ENCODE results near the gene SH3BP4.
A peak's percentile ranks its signal among the peaks of the same experiment; 100 is the strongest.
"Not testable (repeated sequence)": the region's sequence is repeated elsewhere in the genome, so short reads cannot be mapped to it uniquely, and the experiment has no call there.

SH3BP4 gene

GRCh38 chr2:235054475-235054874 is 102.7 kb downstream of the SH3BP4 start:
- DNase-seq: no peak

DNA sequence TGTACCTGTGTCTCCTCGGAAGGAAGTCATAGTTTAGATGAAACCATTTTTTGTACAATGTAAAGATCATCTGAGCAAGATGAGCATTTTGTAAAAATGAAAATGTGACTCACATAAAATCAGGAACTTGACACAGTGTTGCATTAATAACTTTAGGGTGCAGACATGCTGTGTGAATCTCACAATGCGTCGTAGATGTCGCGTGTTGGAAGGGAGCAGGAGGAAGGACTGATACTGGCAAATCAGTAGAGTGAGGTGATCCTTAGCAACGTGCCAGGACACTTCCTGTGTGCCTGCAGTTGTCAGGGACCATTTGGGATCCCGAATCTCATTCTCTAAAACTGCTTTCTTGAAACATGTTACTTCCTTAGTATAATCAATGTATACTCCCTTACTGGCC is 103.1 kb downstream of the SH3BP4 start:
- no peak for DNase-seq

DNA sequence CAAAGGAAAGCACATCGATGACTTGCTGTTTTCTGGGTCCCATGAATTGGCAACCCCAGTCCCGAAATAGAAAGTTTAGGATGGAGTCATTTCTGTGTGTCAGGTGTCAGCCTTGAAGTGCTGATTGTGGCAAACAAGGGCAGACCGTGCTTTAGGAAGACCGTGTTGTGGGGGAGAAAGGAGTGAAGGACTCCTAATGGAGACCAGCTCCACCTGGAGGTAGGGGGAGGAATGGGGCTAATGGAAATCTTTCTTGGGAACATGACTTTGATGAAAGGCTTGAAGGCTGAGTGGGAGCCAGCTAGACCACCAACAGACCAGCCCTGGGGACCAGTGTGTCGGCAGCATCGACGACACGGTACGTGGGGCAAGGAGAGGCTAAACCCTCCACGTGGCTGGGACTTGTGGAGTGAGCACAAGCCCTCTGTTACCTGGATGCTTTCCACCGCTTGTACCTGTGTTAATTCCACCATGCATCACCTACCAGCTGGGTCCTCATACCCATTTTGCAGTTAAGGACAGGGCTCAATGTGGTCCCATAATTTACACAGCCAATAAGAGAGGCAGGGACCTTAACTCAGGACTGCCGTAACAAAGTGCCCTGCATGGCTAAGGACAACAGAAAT is 104.2 kb downstream of the SH3BP4 start:
- DNase-seq: peak in 4 of 56 donors; percentile 23 to 33 (median 24)

DNA sequence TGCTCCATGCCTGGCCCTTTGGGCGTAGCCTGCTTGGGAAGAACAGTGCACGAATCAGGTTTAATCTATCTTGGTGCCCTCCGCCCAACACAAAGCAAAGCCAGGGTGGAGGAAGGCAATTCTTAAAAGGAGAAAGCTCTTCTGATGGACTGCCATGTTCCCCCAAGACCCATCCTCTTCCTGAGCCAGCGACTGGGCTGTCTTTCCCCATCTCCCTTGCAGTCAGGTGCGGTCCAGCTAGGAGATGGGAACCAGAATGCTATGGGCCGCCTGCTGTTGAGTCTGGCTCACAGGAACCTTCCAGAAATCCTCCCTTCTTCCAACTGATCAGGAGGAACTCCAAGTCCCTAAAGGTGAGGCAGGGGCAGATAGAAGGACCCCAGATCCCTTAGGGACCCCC is 105.0 kb downstream of the SH3BP4 start:
- DNase-seq: no peak

DNA sequence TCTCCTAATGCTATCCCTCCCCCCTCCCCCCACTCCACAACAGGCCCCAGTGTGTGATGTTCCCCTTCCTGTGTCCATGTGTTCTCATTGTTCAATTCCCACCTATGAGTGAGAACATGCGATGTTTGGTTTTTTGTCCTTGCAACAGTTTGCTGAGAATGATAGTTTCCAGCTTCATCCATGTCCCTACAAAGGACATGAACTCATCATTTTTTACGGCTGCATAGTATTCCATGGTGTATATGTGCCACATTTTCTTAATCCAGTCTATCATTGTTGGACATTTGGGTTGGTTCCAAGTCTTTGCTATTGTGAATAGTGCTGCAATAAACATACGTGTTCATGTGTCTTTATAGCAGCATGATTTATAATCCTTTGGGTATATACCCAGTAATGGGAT is 105.8 kb downstream of the SH3BP4 start:
- DNase-seq: not testable (repeated sequence)

DNA sequence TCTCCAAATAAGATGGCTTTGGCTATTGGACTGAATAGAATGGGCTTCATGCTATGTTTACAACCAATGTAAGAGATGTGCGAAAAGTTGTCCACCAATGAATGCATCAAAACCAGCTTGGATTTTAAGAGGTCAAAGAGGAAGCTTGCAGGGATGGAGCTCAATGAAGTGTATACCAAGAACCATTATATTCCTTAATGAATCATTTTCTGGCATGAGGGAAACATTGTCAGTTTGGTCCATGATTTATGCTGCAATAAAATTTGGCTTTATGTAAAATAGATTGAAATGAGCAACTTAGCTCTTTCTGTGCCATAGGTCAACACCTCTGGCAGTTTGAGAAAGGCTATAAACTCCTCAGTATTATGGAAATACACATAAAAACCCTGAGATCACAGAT is 107.3 kb downstream of the SH3BP4 start:
- no peak for DNase-seq

- DNase-seq: no peak
Observed at GRCh38 chr2:235061656-235062055, 109.8 kb downstream of the SH3BP4 start.

DNA sequence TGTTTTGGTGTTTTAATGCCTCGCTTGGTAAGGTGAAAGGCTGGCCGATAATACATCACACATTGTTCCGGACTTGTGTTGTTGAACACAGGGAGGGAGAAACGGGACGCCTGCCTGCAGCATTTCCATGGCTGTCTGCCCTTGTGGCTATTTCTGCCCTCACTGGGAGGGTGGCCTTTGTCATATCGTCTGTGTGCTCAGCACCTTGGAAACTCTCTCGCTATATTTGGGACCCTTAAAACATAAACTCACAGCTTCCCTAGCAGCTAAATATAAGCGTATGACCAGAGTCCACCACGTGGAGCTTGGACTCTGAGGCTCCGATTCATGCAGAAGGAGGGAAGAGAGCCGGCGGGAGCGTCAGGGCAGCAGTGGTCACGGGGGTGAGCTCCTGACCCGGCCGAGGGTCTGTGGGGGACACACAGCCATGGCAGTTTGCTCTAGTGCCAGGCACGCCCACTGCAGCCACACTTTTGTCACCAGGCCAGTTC is 111.7 kb downstream of the SH3BP4 start:
- DNase-seq: no peak

GRCh38 chr2:235064976-235065375 is 113.2 kb downstream of the SH3BP4 start:
- DNase-seq: peak in 1 of 56 donors; percentile 20

DNA sequence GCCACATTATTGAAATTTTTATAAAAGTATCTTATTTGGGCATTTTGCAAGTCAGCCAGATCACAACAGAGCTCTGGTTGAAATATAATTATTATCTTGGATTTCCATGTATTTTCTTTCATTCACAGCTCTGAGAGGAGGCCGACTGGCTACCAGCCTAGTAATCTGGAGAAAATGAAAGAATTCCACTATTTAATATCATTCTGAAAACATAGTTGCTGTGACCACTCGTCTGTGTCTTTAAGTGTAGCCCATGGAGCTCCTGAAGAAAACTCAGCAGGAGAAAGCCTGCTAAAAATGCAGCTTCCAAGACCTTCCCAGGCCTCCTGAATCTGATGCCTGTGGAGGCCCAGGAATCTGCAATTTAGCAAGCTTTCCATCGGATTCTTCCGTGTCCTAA is 114.7 kb downstream of the SH3BP4 start:
- DNase-seq: no peak

DNA sequence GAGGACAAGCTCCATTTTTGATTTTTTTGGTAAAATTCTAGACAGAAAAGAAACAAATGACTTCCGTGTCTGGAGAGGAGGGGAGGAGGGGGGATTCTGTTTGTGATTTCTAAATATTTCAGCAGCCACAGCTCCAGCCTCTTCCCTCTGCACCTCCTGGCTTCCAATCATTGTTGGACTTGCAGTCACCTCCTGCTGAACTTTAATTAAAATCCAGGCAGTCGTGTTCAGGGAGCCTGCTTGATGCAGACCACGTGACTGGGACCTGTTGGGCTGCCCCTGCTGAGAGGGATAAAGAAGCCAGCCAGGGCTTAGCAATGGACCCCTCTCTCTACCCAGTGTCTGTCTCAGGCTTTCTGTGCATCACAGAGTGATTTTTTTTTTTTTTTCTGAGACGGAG is 115.1 kb downstream of the SH3BP4 start:
- no peak for DNase-seq

- no peak for DNase-seq
Observed at GRCh38 chr2:235068701-235069100, 116.9 kb downstream of the SH3BP4 start.

GRCh38 chr2:235070063-235070706 is 118.4 kb downstream of the SH3BP4 start:
- DNase-seq: no peak

DNA sequence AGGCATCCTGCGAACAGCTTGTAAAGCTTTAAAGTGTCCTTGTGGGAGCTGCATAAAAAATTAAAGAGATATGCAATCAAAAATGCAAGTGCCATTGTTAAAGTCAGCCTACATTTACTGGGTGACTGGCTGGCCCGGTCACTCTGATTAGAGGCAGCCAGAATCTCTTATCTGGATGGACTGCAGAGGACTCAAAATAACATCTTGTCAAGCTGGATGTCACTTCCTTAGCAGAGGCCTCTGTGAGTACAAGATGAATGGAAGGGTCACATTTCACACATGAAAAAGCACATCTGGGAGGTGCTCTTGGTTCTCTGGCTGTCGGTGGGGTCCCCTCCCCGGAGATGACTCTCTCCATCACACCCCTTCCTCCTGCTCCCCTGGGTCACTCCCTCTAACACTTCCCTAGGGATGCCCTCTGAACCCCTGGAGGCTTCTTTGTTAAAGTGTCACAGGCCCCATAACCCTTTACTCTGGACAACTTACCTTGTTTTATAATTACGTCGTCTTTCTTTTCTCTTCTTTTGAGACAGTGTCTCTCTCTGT is 122.1 kb downstream of the SH3BP4 start:
- DNase-seq: no peak

GRCh38 chr2:235077046-235077445 is 125.2 kb downstream of the SH3BP4 start:
- no peak for DNase-seq

- no peak for DNase-seq
Observed at GRCh38 chr2:235078182-235078581, 126.4 kb downstream of the SH3BP4 start.

GRCh38 chr2:235078914-235079472 is 127.2 kb downstream of the SH3BP4 start:
- no peak for DNase-seq

DNA sequence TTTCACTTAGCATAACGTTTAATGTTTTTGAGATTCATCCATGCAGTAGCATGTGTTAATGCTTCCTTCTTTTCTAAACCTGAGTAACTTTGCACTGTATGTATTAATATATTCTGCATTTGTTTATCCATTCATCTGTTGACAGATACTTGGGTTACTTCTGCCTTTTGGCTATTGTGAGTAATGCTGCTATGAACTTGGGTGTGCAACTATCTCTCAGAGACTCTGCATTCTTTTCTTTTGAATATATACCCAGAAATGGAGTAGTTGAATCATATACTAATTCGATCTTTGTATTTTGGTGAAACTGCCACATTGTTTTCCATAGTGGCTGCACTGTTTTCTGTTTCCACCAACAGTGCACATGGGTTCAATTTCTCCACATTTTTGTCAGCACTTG is 128.3 kb downstream of the SH3BP4 start:
- no peak for DNase-seq

DNA sequence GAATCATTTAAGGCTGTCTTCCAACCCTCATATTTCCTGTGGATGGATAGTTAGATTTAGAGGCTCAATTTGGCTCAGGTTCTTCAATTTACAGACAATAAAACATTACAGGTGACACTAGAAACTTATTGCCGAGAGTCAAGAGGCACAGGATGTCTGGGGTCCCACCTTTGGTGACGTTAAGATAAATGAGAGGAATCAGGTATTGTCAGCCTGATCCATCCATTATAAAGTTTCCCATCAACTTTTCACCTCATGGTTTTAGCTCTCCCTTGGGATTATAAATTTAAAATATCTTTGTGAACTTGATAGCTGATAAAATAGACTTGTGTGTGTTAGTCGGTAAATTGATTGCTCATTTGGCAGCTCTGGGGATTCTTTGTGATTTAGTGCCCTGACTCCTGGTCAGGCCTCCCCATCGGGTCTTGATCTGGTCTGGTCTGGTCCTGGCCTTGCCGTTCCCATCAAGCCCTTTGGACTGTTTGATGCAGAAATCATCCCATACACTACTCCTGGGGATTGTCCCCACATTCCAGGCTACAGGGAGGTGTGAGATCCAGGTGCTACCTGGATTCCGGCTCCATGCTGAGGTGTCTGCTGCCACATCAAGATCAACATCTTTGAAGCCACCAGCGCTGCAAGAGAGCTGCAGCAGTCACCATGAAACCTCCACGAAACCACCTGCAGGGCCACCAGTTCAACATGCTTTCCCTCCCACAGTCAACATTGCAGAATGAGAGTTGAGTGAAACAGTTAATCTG is 130.9 kb downstream of the SH3BP4 start:
- DNase-seq: no peak

DNA sequence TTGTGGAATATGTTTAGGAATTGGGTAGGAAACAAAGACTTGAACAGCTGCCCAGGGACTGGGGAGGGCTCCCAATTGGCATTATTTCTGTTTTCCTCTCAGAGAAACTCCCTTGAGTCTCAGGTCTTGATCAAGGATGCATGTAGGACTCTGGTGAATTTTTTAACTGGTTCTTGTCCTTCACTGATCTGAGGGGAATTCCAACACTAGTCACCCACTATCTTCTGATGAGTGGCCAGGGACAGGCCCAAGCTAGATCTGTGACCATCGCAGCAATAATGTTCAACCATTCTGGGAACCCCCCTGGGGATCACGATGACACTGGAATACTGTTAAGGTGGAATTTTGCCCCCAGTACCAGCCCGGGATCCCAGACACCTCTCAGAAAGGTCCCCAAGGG is 132.0 kb downstream of the SH3BP4 start:
- DNase-seq: no peak

GRCh38 chr2:235084424-235084823 is 132.6 kb downstream of the SH3BP4 start:
- DNase-seq: no peak

DNA sequence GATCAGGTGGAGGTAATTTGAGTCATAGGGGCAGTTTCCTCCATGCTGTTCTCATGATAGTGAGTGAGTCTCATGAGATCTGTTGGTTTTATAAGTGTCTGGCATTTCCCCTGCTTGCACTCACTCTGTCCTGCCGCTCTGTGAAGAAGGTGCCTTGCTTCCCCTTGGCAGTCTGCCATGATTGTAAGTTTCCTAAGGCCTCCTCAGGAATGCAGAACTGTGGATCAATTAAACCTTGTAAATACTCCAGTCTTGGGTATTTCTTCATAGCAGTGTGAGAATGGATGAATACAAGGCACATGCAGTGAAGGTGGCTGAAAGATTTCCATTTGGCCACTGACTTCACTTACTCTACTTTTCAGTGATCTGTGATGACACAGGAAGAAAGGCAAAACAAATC is 133.7 kb downstream of the SH3BP4 start:
- DNase-seq: no peak

Measured in amygdala (tissue), 56 donors.